Germinal center (tissue), 1 donor: Measurements from ENCODE around the gene ZFYVE28.
A peak's percentile ranks its signal among the peaks of the same experiment; 100 is the strongest.
"Not testable (repeated sequence)": the region's sequence is repeated elsewhere in the genome, so short reads cannot be mapped to it uniquely, and the experiment has no call there.

ENCODE experiments used
- DNase-seq: peaks from one replicate; pipeline ENCODE4 v3.0.0; 2012; ENCODE audit warnings: mixed read lengths, low spot score

Gene ZFYVE28

GRCh38 chr4:2446656-2447564 is 28.5 kb upstream of the ZFYVE28 start:
- no peak for DNase-seq

- no peak for DNase-seq
These were observed 27.1 kb upstream of the ZFYVE28 start for GRCh38 chr4:2445571-2445970.

- DNase-seq = no peak
These were observed 26.7 kb upstream of the ZFYVE28 start for GRCh38 chr4:2445130-2445529.

- DNase-seq = no peak
These were observed 25.7 kb upstream of the ZFYVE28 start for GRCh38 chr4:2443956-2444740.

GRCh38 chr4:2443061-2443730 is 24.8 kb upstream of the ZFYVE28 start:
- DNase-seq = no peak

- no peak for DNase-seq
These were observed 23.9 kb upstream of the ZFYVE28 start for GRCh38 chr4:2442175-2442993.

GRCh38 chr4:2441393-2442174 is 23.1 kb upstream of the ZFYVE28 start:
- peak; percentile 93 for DNase-seq

- DNase-seq = no peak
These were observed 20.6 kb upstream of the ZFYVE28 start for GRCh38 chr4:2438822-2439718.

- no peak for DNase-seq
These were observed 19.2 kb upstream of the ZFYVE28 start for GRCh38 chr4:2437475-2438215.

- no peak for DNase-seq
These were observed 18.5 kb upstream of the ZFYVE28 start for GRCh38 chr4:2436761-2437474.

- DNase-seq = no peak
These were observed 17.9 kb upstream of the ZFYVE28 start for GRCh38 chr4:2436301-2436700.

- DNase-seq = no peak
These were observed 16.0 kb upstream of the ZFYVE28 start for GRCh38 chr4:2434420-2434819.

GRCh38 chr4:2433609-2434350 is 15.3 kb upstream of the ZFYVE28 start:
- no peak for DNase-seq

- no peak for DNase-seq
These were observed 14.6 kb upstream of the ZFYVE28 start for GRCh38 chr4:2432991-2433530.

- DNase-seq = no peak
These were observed 13.6 kb upstream of the ZFYVE28 start for GRCh38 chr4:2432004-2432403.

- not testable (repeated sequence) for DNase-seq
These were observed 11.7 kb upstream of the ZFYVE28 start for GRCh38 chr4:2429945-2430757.
